DOHH2 (cell line): Measurements from ENCODE around the gene DCP1A.

ENCODE experiments used
- CTCF ChIP-seq: fragments of 200-600 bp; sonication (generic); IDR thresholded peaks from one replicate; pipeline ENCODE4 v1.5.1; 2014; ENCODE audit warnings: antibody characterized with exemption, mild to moderate bottlenecking, low read depth, low read length; ENCODE audit not compliant: poor library complexity, severe bottlenecking
- EZH2phosphoT487 ChIP-seq: fragments of 200-600 bp; sonication (generic); IDR thresholded peaks from 2 replicates; pipeline ENCODE4 v1.6.1; 2017; ENCODE audit warnings: borderline replicate concordance, mild to moderate bottlenecking, antibody characterized with exemption, low read length, moderate library complexity, mixed read lengths

GRCh38 chr3:53234841-53235232, 112.5 kb downstream of the DCP1A start:
- TF ChIP-seq EZH2phosphoT487: no peak
- no peak for TF ChIP-seq CTCF
